CD4-positive, alpha-beta T cell treated with Interleukin-2 at 100 ng/mL for 4 hours (primary cell): ENCODE data around the gene KRTAP5-2.

Source experiments
- DNase-seq: peaks from one replicate; pipeline ENCODE4 v3.0.0-alpha.2; 2020; ENCODE audit warnings: low spot score

Gene KRTAP5-2

DNA sequence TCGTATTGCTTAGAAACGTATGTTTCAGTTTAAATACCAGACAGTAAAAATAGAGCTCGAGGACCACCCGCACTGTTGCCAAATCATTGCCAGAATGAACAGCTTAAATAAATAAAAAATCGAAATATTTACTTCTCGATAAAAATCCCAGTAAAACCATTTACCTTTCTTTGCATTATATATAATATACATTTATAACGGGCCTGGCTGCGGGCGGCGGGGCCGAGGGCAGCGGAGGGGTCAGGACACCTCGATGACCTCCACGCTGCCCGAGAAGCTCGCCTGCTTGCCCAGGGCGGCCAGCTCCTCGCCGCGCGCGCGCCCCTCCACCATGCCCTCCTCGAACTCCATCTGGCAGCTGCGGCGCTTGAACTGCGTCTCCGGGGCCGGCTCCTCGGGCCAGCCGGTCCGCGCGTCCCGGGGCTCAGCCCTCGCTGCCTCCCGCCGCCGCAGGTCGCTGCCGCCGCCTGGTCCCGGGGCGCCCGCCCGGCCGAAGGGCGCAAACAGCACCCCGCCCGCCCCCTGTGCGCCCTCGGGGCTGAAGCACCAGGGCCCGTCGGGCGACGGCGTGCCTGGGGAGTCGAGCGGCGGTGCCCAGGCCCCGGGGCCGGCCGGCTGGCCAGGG is 41.7 kb downstream of the KRTAP5-2 start:
- DNase-seq = no peak

DNA sequence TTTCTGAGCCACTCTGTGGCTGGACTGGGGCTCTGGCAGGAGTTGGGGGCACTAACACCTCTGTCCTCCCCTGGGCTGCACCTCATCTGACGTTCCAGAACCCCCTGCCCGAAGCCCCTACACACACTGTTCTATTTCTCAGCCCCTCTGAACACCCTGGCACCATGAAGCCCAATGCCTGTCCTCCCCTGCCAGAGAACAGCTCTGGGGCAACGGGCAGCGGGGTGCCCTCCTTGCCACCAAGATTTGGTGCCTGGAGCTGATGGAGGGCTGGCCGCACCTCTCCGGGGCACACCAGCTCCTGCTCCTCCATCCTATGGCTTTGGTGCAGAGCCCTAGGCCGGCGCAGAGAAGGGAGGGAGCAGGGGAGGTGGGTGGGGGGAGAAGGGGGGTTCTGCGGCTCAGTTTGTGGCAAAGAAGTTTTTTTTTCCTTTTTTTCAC is 42.4 kb downstream of the KRTAP5-2 start:
- DNase-seq = no peak

DNA sequence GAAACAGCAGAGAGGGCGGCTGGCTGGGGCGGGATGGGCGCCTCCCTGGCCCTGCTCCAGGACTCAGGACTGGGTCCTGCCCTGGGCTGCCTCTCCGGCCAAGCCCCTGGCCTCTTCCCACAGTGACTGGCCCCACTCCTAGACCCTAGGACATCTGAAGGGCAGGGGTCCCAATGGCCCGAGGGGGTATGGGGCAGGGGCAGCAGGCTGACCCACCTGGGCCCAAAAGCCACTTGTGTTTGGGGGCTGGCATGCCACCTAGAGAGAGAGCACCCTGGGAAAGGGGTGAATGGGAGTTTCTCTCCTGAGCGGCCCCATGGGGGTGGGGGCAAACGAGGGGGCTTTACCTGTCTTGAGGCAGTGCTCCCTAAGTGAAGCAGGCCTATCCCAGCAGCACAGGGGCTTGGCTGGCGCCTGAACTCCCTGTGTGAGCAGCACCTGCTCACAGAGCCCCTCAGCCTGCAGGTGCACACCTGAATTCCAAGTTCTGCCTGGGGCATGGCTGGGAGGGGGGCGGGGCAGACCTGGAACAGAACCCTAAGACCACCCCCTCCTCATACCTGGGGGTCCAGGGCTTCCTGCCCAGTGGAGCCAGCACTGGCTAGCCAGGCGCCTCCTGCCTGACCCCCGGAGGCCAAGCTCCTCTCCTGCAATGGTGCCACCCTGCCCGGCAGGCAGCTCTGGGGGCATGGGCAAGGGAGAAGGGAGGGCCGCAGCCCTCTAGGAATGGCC is 42.9 kb downstream of the KRTAP5-2 start:
- no peak for DNase-seq

DNA sequence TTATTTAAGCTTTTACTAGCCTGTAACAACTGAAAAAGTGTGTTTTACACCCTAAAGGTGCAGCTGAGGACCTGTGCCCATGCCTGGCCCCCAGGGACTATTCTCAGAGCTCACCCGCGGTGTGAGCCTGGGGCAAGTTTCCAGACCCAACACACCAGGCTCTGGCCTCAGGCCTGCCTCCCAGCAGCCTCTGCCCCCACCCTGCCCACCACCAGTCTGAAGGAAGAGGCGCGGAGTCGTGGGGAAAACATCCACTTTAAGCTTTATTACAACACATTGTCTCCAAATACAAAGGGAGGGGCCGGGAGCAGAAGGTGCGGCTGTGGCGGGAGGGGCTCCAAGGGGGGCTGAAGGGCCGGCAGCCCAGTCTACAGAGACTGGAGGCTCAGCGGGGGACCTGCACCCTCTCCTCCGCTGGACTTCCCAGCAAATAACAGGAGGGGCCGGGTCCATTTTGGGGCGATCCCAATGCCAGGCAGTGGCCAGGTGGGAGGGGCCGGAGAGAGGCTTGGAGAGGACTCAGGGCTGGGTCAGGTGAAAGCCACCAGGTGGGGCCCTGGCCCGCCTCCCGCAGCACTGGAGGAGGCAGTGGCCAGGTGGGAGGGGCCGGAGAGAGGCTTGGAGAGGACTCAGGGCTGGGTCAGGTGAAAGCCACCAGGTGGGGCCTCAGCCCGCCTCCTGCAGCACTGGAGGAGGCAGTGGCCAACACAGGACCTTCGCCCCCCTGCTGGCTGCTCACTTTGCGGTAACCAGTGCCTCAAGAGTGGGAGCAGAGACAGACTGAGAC is 44.1 kb downstream of the KRTAP5-2 start:
- DNase-seq = no peak

DNA sequence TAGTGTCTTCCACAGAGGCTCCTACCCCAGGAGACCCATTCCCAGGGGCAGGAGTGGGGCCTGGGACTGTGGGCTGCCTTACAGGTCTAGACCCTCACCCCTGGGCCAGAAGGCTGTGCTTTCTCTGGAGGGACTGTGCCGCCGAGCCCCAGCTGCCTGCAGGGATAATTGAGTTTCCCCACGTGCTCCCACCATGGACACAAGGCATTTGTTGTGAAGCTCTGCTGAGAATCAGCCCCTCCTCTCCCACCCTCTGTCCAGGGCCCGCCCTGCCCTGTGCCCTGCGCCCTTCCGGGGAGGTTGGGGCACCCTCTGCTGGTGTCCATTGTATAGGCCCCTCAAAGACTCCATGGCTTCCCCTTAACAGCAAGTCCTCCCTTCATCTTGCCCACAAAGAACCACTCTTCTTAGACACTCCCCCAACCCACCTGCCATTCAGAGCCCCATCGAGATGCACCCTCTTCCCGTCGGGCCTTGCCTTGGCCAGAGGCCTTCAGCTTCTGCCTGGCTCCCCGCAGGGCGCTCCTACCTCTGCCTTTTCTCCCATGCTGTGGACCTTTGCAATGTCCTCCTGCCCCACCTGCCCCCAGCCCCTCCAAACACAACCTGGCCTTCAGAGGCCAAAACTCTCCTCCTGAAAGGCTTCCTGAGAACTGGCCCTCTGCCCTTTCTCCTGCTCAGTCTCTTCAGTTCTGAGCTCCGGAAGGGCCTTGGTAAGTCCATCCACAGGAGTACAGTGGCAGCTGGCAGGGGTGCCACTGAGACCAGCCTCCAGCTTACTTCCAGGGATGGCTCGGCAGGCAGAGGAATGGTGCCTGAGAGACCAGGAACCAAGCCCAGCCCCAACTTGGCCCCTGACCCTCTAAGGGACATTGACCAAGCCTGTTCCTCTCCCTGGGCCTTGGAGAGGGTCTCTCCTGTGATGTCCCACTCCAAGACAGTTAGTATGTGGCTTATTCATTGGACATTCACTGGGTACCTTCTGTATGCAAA is 48.5 kb downstream of the KRTAP5-2 start:
- no peak for DNase-seq

DNA sequence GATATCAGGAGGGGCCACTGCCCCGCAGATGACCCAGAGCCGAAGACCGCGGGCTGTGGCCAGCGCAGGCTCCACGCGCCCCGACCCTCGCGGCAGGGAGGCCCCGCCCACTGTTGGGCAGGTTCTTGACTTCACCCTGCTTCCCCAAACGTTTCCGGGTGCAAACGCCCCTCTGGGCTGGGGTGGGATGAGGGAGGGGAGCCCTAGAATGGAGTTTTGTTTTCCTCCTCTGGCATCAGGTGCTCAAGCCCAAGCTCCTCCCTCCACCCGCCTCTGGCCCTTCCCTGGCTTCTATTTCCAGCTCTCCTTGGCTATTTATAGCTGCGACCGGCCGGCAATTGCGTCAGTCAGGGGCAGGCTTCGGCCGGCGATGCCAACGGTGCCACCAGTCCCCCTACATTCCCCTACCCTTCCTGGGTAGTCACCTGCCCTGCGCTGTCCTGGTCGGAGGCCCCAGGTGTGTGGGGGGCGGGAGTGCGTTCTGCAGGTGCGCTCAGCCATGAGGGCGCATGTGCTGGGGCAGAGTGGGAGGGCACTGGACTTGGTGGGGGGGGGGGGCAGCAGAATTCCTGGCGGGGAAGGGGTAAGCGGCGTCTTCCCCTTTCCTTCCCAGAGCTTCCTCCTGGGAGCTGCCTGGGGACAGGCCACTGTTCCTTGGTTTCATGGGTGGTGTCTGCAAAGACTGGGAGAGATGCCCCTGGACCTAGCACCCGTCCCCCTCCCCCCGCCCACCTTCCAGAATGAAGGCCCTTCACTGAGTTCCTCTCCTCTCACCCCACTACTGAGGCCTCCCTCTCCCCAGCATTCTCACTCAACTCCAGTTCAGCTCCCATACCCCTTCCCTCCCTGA is 49.6 kb downstream of the KRTAP5-2 start:
- DNase-seq = no peak

DNA sequence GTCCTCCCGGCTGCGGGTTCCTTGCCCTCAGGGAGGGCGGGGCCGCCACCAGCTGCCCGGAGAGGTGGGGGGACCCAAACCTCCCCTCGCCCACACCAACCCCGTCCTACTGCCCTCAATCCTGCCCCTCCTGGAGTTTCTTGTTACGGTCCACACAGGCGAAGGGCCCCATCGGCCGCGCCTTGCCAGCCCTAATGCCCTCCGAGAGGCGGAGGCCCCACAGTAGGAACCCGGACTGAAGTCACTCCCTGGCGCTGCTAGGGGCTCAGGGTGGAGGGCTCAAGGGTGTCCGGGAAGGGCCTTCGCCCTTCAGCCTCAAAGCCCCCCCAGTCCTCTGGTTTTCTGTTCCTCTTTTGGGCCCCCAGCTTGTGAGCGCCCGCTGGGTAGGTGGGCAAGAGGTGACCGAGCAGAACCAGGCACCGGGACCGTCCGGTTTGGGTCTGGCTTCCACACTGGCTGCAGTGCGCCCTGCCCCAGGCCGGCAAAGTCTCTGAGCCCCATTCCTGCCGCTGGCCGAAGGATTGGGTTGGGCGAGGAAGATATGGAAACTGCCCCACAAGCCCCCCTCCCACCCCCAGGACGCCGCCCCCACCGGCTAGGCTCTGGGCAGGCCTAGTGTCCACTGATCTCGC is 50.5 kb downstream of the KRTAP5-2 start:
- no peak for DNase-seq
